22Rv1 (cell line): ENCODE results near the gene CDKAL1.

Source experiments
- ZFX ChIP-seq: fragments of 450-650 bp; IDR thresholded peaks from 2 replicates; pipeline ENCODE4 v1.6.1; 2017; ENCODE audit warnings: antibody characterized with exemption, borderline replicate concordance
- TF ChIP-seq, protein P1 (sequence below): fragments of 450-650 bp; IDR thresholded peaks from 2 replicates; pipeline ENCODE4 v1.5.1; 2017; ENCODE audit warnings: mild to moderate bottlenecking

DNA sequence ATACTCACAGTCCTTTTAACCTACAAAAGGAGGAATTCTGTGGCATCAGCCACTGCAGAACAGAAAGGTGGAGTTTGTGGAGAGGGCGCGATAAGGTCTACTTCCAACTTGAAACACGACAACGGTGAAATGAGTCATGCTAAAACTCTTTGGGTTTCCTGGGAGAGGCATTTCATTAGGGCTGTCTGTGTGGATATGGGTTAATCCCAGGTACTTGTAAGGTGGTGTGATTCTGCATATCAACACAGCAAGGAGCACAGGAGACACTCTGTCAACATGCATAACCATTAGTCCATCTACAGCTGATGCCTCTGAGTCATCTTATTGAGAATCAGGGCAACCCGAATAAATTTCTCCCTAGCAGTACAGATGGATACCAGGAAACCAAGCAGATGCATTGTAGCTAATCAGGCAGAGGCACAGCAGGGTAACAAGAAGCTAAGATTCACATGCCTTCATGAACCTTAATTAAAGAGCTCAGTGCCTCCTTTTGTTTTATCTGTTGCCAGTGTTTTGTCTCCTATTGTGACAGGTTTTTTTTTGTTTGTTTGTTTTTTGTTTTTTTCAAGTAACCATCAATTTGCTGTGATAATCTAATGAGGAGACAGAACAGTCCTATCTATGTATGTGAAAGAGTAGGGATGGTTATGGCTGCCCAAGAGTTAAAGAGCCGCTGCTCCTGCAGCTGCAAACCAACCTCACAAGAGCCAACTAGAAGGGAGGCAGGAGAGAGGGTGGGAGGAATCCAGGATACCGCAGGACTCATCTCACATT lies 743.5 kb downstream of the CDKAL1 start:
- TF ChIP-seq, protein P1, sequence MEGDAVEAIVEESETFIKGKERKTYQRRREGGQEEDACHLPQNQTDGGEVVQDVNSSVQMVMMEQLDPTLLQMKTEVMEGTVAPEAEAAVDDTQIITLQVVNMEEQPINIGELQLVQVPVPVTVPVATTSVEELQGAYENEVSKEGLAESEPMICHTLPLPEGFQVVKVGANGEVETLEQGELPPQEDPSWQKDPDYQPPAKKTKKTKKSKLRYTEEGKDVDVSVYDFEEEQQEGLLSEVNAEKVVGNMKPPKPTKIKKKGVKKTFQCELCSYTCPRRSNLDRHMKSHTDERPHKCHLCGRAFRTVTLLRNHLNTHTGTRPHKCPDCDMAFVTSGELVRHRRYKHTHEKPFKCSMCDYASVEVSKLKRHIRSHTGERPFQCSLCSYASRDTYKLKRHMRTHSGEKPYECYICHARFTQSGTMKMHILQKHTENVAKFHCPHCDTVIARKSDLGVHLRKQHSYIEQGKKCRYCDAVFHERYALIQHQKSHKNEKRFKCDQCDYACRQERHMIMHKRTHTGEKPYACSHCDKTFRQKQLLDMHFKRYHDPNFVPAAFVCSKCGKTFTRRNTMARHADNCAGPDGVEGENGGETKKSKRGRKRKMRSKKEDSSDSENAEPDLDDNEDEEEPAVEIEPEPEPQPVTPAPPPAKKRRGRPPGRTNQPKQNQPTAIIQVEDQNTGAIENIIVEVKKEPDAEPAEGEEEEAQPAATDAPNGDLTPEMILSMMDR: no peak
- TF ChIP-seq ZFX: no peak
